ENCODE data around the gene ABHD10.

Gene ABHD10

GRCh38 chr3:111976254-111976653 lies 2.6 kb upstream of the ABHD10 start:
- Mint-ChIP-seq H3K27ac (no peak overlapping the region), H3K4me3 (no peak overlapping the region), H3K9me3 (no peaks in the 10 kb centered on the region), H3K27me3 (no peaks in the 10 kb centered on the region), H3K4me1 (ENCODE audit: low read depth) (peaks cover 24% of the 10 kb centered on the region), H3K36me3 (ENCODE audit: low read depth) (no peaks in the 10 kb centered on the region)

GRCh38 chr3:111979434-111980038 lies 710 bp downstream of the ABHD10 start:
- Mint-ChIP-seq H3K4me1 (ENCODE audit: low read depth) (peaks cover 54% of the 10 kb centered on the region), H3K4me3 (peak overlapping the region; percentile 91), H3K36me3 (ENCODE audit: low read depth) (peaks cover 16% of the 10 kb centered on the region), H3K27ac (peak overlapping the region; percentile 88), H3K27me3 (no peaks in the 10 kb centered on the region), H3K9me3 (no peaks in the 10 kb centered on the region)

GRCh38 chr3:111980716-111981456 lies 2.1 kb downstream of the ABHD10 start:
- peak overlapping the region; percentile 12 for H3K27ac Mint-ChIP-seq
- H3K4me1 Mint-ChIP-seq (ENCODE audit: low read depth): peaks cover 67% of the 10 kb centered on the region
- H3K36me3 Mint-ChIP-seq (ENCODE audit: low read depth): peaks cover 30% of the 10 kb centered on the region
- no peaks in the 10 kb centered on the region for H3K9me3 Mint-ChIP-seq
- peak overlapping the region; percentile 91 for H3K4me3 Mint-ChIP-seq
- no peaks in the 10 kb centered on the region for H3K27me3 Mint-ChIP-seq

GRCh38 chr3:111981457-111981763 lies 2.6 kb downstream of the ABHD10 start:
- Mint-ChIP-seq H3K27ac (no peak overlapping the region), H3K4me1 (ENCODE audit: low read depth) (peaks cover 73% of the 10 kb centered on the region), H3K27me3 (no peaks in the 10 kb centered on the region), H3K36me3 (ENCODE audit: low read depth) (peaks cover 34% of the 10 kb centered on the region), H3K4me3 (peak overlapping the region; percentile 91), H3K9me3 (no peaks in the 10 kb centered on the region)

GRCh38 chr3:111984636-111985298 lies 5.9 kb downstream of the ABHD10 start:
- Mint-ChIP-seq H3K4me1 (ENCODE audit: low read depth) (peaks cover 70% of the 10 kb centered on the region), H3K27me3 (no peaks in the 10 kb centered on the region), H3K36me3 (ENCODE audit: low read depth) (peaks cover 61% of the 10 kb centered on the region), H3K4me3 (no peak overlapping the region), H3K9me3 (no peaks in the 10 kb centered on the region), H3K27ac (peak overlapping the region; percentile 12)

GRCh38 chr3:111986800-111987199 lies 8.0 kb downstream of the ABHD10 start:
- H3K9me3 Mint-ChIP-seq: no peaks in the 10 kb centered on the region
- H3K36me3 Mint-ChIP-seq (ENCODE audit: low read depth): peaks cover 68% of the 10 kb centered on the region
- H3K4me1 Mint-ChIP-seq (ENCODE audit: low read depth): peaks cover 51% of the 10 kb centered on the region
- H3K27me3 Mint-ChIP-seq: no peaks in the 10 kb centered on the region
- H3K27ac Mint-ChIP-seq: peak overlapping the region; percentile 24
- H3K4me3 Mint-ChIP-seq: no peak overlapping the region

- H3K36me3 Mint-ChIP-seq (ENCODE audit: low read depth): peaks cover 72% of the 10 kb centered on the region
- H3K27me3 Mint-ChIP-seq: no peaks in the 10 kb centered on the region
- no peaks in the 10 kb centered on the region for H3K9me3 Mint-ChIP-seq
- no peak overlapping the region for H3K27ac Mint-ChIP-seq
- H3K4me1 Mint-ChIP-seq (ENCODE audit: low read depth): peaks cover 29% of the 10 kb centered on the region
- no peak overlapping the region for H3K4me3 Mint-ChIP-seq
Measured at GRCh38 chr3:111989061-111989678, 10.3 kb downstream of the ABHD10 start.

GRCh38 chr3:111993038-111993437 lies 14.2 kb downstream of the ABHD10 start:
- peaks cover 8% of the 10 kb centered on the region for H3K4me1 Mint-ChIP-seq (ENCODE audit: low read depth)
- no peak overlapping the region for H3K27ac Mint-ChIP-seq
- no peaks in the 10 kb centered on the region for H3K27me3 Mint-ChIP-seq
- H3K9me3 Mint-ChIP-seq: no peaks in the 10 kb centered on the region
- H3K36me3 Mint-ChIP-seq (ENCODE audit: low read depth): peaks cover 42% of the 10 kb centered on the region
- no peak overlapping the region for H3K4me3 Mint-ChIP-seq

- H3K27me3 Mint-ChIP-seq: no peaks in the 10 kb centered on the region
- peaks cover 51% of the 10 kb centered on the region for H3K4me1 Mint-ChIP-seq (ENCODE audit: low read depth)
- H3K9me3 Mint-ChIP-seq: no peaks in the 10 kb centered on the region
- peak within 1 kb of the TSS; percentile 63 for H3K4me3 Mint-ChIP-seq
- H3K27ac Mint-ChIP-seq: no peak within 1 kb of the TSS
- H3K36me3 Mint-ChIP-seq (ENCODE audit: low read depth): peaks cover 6% of the 10 kb centered on the region
Measured at GRCh38 chr3:111998636-111999483, 20.0 kb downstream of the ABHD10 start, which contains the start of gene TAGLN3. Gene TAGLN3, plus strand, starts transcription at chr3:111998922. Its CDS starts 501 bp downstream, at chr3:111999423.

- H3K27ac Mint-ChIP-seq: no peak overlapping the region
- peak overlapping the region; percentile 63 for H3K4me3 Mint-ChIP-seq
- H3K27me3 Mint-ChIP-seq: no peaks in the 10 kb centered on the region
- no peaks in the 10 kb centered on the region for H3K9me3 Mint-ChIP-seq
- H3K4me1 Mint-ChIP-seq (ENCODE audit: low read depth): peaks cover 59% of the 10 kb centered on the region
- H3K36me3 Mint-ChIP-seq (ENCODE audit: low read depth): no peaks in the 10 kb centered on the region
Measured at GRCh38 chr3:111999484-112000324, 20.9 kb downstream of the ABHD10 start.

GRCh38 chr3:112000367-112000771 lies 21.5 kb downstream of the ABHD10 start:
- H3K9me3 Mint-ChIP-seq: no peaks in the 10 kb centered on the region
- no peaks in the 10 kb centered on the region for H3K27me3 Mint-ChIP-seq
- peaks cover 66% of the 10 kb centered on the region for H3K4me1 Mint-ChIP-seq (ENCODE audit: low read depth)
- H3K27ac Mint-ChIP-seq: no peak overlapping the region
- no peaks in the 10 kb centered on the region for H3K36me3 Mint-ChIP-seq (ENCODE audit: low read depth)
- no peak overlapping the region for H3K4me3 Mint-ChIP-seq

GRCh38 chr3:112000966-112001365 lies 22.1 kb downstream of the ABHD10 start:
- H3K4me1 Mint-ChIP-seq (ENCODE audit: low read depth): peaks cover 67% of the 10 kb centered on the region
- no peak overlapping the region for H3K27ac Mint-ChIP-seq
- H3K36me3 Mint-ChIP-seq (ENCODE audit: low read depth): no peaks in the 10 kb centered on the region
- no peak overlapping the region for H3K4me3 Mint-ChIP-seq
- H3K9me3 Mint-ChIP-seq: no peaks in the 10 kb centered on the region
- no peaks in the 10 kb centered on the region for H3K27me3 Mint-ChIP-seq

- Mint-ChIP-seq H3K9me3 (no peaks in the 10 kb centered on the region), H3K4me3 (peak overlapping the region; percentile 17), H3K4me1 (ENCODE audit: low read depth) (peaks cover 67% of the 10 kb centered on the region), H3K27ac (no peak overlapping the region), H3K27me3 (no peaks in the 10 kb centered on the region), H3K36me3 (ENCODE audit: low read depth) (no peaks in the 10 kb centered on the region)
Measured at GRCh38 chr3:112001526-112001925, 22.7 kb downstream of the ABHD10 start.

Measured in stimulated activated naive CD8-positive, alpha-beta T cell treated with anti-CD3 and anti-CD28 coated beads, Interleukin-15, Interleukin-2, amounts not matched to agents 100 ng/mL and 50 ng/mL, for 24 hours (primary cell).